GM13976 (cell line): ENCODE data around the gene ADK.
A peak's percentile ranks its signal among the peaks of the same experiment; 100 is the strongest.

Source experiments
- DNase-seq: peaks from one replicate; pipeline ENCODE4 v3.0.0; 2012; ENCODE audit warnings: low spot score
- CTCF ChIP-seq: IDR thresholded peaks from 2 replicates; pipeline ENCODE4 v1.5.1; 2012; ENCODE audit warnings: borderline replicate concordance, mild to moderate bottlenecking; ENCODE audit not compliant: insufficient read depth; ENCODE audit errors: extremely low read depth, missing control alignments, control extremely low read depth
- in situ Hi-C: fragments of 300-500 bp; cut with MboI; formaldehyde crosslinking; loops from one replicate; pipeline ENCODE4 v1.12.0; 2022; ENCODE audit warnings: low sequenced_read_pairs, mixed read lengths, inconsistent platforms; ENCODE audit not compliant: unreplicated experiment

Gene ADK

GRCh38 chr10:74643596-74643975 lies 492.6 kb downstream of the ADK start:
- in situ Hi-C loops = no loop called here
- no peak for TF ChIP-seq CTCF
- no peak for DNase-seq

GRCh38 chr10:74644738-74645137 lies 493.7 kb downstream of the ADK start:
- DNase-seq = no peak
- in situ Hi-C loops = no loop called here
- TF ChIP-seq CTCF = no peak

- DNase-seq = no peak
- TF ChIP-seq CTCF = no peak
- in situ Hi-C loops = no loop called here
Observed at GRCh38 chr10:74645692-74646091, 494.7 kb downstream of the ADK start.

- peak; percentile 46 for DNase-seq
- TF ChIP-seq CTCF = no peak
- in situ Hi-C loops = no loop called here
Observed at GRCh38 chr10:74650613-74651012, 499.6 kb downstream of the ADK start.

GRCh38 chr10:74651565-74651964 lies 500.5 kb downstream of the ADK start:
- no peak for DNase-seq
- in situ Hi-C loops = no loop called here
- TF ChIP-seq CTCF = no peak

- in situ Hi-C loops = no loop called here
- no peak for DNase-seq
- TF ChIP-seq CTCF = no peak
Observed at GRCh38 chr10:74652664-74653063, 501.6 kb downstream of the ADK start.

GRCh38 chr10:74658511-74658910 lies 507.5 kb downstream of the ADK start:
- no peak for DNase-seq
- in situ Hi-C loops = no loop called here
- TF ChIP-seq CTCF = no peak
